ENCODE data around the gene KCNMA1. TPM values are rescaled to one million over a fixed set of nuclear protein-coding genes. Genes with fewer than 3 reads are reported as not detected.

Gene KCNMA1
- total RNA-seq, 1 experiment from 2014 or later, result 6.2 TPM

DNA sequence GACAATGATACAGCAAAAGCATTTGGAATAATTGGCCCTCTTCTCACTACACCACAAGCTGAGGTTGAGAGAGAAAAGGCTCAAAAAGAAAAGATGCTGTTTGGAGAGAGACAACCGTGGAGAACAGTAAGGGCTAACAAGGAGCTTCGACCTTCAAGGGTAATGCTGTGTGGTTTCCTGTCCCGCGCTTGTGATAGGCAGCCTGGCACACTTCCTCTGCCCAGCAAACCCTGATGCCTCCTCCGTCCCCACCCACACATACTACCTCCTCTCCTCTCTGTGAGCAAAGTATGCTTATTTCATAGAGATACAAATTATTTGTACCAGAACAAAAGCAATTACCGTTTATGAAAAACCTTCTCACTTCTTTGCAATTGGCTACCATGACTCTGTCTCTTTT, 755.4 kb downstream of the KCNMA1 start:
- in situ Hi-C loops (cut with HindIII; ENCODE audit: low pct_unique_long_range_greater_than_20kb, low sequenced_read_pairs), result no loop called here
- DNase-seq (ENCODE audit: low read depth), result no peak

DNA sequence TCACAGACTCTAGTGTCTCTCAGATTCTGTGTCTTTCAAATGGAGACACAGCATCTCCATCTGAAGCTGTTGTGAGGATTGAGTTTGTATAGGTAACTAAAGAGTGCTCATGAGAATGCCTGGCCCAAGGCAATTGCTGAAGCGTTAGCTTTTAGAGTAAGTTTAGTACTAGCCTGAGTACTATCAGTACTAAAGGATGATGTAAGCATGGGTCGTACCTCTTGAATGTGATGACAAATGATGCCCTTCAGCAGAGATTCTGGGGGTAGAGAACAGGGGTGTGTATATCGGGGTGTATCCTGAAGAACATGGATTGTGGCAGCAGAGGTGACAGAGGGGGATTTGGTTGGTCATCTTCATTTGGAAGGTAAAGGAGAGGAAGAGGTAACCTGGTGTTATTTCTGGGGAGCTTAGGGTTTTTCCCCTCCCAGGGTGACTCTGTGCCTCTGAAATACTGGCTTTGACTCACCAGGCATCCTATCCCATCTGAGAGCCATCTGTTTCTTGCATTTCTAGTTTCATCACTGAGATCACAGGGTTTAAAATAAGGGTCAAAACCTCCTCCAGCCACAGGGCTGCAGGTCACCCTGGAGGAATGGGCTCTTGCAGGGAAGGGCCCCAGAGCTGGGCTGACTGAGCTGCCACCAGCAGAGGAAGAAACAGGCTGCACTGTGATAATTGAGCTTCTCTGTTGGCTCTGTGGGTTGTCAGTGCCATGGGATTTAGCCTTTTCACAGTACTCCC, 756.0 kb downstream of the KCNMA1 start:
- in situ Hi-C loops (cut with HindIII; ENCODE audit: low pct_unique_long_range_greater_than_20kb, low sequenced_read_pairs), result no loop called here
- DNase-seq (ENCODE audit: low read depth), result no peak

DNA sequence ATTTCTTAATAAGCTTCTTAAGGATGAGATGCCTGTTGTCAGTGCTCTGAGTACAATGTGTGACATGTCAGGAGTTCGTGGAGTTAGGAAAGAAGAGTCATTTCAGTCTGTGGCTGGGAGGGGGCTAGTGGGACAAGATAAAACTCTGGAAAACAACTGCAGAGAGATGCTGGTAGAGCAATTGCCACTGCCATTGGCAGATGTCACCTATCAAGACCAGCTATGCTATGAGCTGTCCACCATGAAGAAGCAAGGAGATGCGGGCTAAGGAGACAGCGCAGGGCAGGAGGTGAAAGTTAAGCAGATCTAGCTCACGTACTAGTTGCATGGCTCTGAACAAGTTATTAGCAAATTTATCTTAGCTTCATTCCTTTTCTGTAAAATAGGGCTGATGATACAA, 756.7 kb downstream of the KCNMA1 start:
- in situ Hi-C loops (cut with HindIII; ENCODE audit: low pct_unique_long_range_greater_than_20kb, low sequenced_read_pairs), result no loop called here
- no peak for DNase-seq (ENCODE audit: low read depth)

GRCh38 chr10:76879116-76879913, 758.3 kb downstream of the KCNMA1 start:
- in situ Hi-C loops (cut with HindIII; ENCODE audit: low pct_unique_long_range_greater_than_20kb, low sequenced_read_pairs), result no loop called here
- DNase-seq (ENCODE audit: low read depth), result no peak

DNA sequence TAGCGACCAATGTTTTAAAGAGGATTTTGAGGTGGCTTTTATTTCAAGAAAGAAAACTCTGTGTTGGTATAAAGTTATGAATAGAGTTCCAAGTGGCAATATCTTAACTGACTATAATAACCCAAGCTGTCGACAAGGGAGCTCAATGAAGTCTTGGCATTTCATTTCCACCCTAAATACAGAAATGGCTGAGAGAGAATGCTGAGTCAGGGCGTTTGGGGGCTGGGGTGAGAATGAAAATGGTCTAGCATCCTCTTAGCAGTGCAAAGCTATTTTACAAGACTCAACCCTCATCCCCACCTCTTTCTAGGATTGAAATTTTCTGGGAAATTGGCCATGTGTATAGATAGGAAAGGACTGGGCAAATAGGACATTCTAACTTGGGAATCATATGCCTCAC, 759.1 kb downstream of the KCNMA1 start:
- DNase-seq (ENCODE audit: low read depth), result no peak
- in situ Hi-C loops (cut with HindIII; ENCODE audit: low pct_unique_long_range_greater_than_20kb, low sequenced_read_pairs), result no loop called here

DNA sequence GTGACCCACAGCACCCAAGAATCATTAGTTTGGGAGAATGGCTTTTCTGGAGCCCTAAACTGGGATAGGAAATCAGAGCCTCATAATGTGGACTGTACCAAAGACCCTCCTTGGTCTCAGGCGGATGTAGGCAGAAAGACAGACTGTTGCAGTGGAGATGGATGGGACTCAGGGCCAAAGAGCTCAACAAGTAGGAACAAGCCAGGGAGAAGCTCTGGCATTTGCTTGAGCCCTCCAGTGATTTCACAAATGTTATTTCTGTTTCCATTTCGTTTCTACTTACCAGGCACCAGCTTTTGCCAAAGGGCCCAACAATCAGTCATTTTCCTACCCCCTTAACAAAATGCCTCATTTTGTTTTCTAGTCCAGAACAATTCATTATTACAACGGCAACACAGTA, 762.7 kb downstream of the KCNMA1 start:
- in situ Hi-C loops (cut with HindIII; ENCODE audit: low pct_unique_long_range_greater_than_20kb, low sequenced_read_pairs), result no loop called here
- no peak for DNase-seq (ENCODE audit: low read depth)

GRCh38 chr10:76874176-76874575, 763.4 kb downstream of the KCNMA1 start:
- in situ Hi-C loops (cut with HindIII; ENCODE audit: low pct_unique_long_range_greater_than_20kb, low sequenced_read_pairs), result no loop called here
- DNase-seq (ENCODE audit: low read depth), result no peak

DNA sequence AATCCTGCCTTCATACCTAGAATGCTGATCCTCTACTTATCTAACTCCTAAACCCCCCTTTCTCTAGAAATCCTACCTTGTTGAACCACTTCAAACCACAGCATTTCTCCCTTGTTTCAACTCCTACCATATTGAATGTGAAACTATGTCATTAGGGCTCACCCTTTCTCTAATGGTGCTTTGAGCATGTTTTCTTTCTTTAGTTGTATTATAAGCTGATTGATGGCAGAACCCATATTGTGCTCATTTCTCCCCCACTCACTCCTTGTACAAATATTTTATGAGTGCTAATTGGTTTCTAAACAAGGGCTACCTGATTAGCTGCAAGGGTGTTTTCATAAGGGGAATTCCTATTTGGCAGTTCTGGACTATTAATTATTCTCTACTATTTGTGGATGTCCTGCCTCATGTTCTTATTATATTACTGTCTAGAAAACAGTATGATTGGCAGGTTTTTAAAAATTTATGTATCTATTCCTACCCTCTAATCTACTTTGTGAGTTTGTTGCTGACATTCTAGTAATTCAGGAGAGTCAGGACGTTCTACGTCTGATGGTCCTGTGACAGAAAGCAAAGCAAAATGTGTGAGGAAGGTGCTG, 765.8 kb downstream of the KCNMA1 start:
- in situ Hi-C loops (cut with HindIII; ENCODE audit: low pct_unique_long_range_greater_than_20kb, low sequenced_read_pairs), result no loop called here
- DNase-seq (ENCODE audit: low read depth), result no peak

- DNase-seq (ENCODE audit: low read depth), result no peak
- in situ Hi-C loops (cut with HindIII; ENCODE audit: low pct_unique_long_range_greater_than_20kb, low sequenced_read_pairs), result no loop called here
Measured at GRCh38 chr10:76869931-76870330, 767.7 kb downstream of the KCNMA1 start.

GRCh38 chr10:76868098-76868977, 769.3 kb downstream of the KCNMA1 start:
- no peak for DNase-seq (ENCODE audit: low read depth)
- in situ Hi-C loops (cut with HindIII; ENCODE audit: low pct_unique_long_range_greater_than_20kb, low sequenced_read_pairs), result no loop called here

GRCh38 chr10:76866841-76867586, 770.6 kb downstream of the KCNMA1 start:
- in situ Hi-C loops (cut with HindIII; ENCODE audit: low pct_unique_long_range_greater_than_20kb, low sequenced_read_pairs), result no loop called here
- no peak for DNase-seq (ENCODE audit: low read depth)

DNA sequence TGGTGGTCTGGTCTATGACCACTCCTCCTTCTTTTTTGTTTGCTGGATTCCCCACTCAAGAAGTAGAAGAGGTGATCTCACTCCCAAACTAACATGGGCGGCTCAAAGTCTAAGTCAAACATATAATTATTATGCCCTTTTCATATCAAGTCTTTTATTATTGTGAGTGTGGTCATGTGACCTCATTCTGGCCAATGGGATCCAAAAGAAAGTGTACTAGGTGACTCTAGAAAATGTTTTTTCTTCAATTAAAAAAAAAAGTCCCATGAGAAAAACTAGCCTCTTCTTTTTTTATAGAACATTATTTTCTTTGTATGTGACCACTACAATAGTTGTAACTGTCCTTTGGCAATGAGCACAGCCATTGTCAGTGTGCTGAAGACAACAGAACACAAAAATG, 772.7 kb downstream of the KCNMA1 start:
- DNase-seq (ENCODE audit: low read depth), result no peak
- in situ Hi-C loops (cut with HindIII; ENCODE audit: low pct_unique_long_range_greater_than_20kb, low sequenced_read_pairs), result no loop called here

DNA sequence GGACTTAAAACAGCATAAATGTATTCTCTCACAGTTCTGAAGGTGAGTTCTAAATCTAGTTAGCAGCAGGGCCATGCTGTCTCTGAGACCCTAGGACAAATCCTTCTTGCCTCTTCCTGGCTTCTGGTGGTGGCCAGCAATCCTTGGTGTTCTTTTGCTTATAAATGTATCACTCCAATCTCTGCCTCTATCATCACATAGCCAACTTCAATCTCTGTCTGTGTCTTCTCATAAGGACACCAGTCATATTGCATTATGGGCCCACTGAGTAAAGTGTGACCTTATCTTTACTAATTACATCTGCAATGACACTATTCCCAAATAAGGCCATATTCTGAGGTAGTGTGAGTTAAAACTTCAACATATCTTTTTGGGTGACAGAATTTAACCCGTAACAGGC, 778.9 kb downstream of the KCNMA1 start:
- in situ Hi-C loops (cut with HindIII; ENCODE audit: low pct_unique_long_range_greater_than_20kb, low sequenced_read_pairs), result no loop called here

DNA sequence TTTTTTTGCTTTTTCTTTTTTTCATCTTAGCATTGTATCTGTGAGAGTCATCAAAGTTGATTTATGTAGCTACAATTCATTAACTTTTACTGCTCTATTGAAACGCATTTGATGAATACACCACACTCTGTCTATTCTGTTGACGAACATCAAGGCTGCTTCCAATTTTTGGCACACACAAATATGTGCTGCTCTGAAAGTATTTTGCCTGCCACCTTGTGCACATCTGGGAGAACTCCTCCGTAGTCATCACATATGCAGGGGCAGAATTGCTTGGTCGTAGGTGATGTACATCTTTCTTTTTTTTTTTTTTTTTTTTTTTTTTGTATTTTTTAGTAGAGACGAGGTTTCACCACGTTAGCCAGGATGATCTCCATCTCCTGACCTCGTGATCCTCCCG, 796.8 kb downstream of the KCNMA1 start:
- DNase-seq (ENCODE audit: low read depth), result no peak
- in situ Hi-C loops (cut with HindIII; ENCODE audit: low pct_unique_long_range_greater_than_20kb, low sequenced_read_pairs), result no loop called here

More for the DNA sequence above, 778.9 kb downstream of the KCNMA1 start:
- DNase-seq (ENCODE audit: low read depth), result no peak

- in situ Hi-C loops (cut with HindIII; ENCODE audit: low pct_unique_long_range_greater_than_20kb, low sequenced_read_pairs), result no loop called here
- DNase-seq (ENCODE audit: low read depth), result no peak
Measured at GRCh38 chr10:76839276-76839675, 798.3 kb downstream of the KCNMA1 start.

- in situ Hi-C loops (cut with HindIII; ENCODE audit: low pct_unique_long_range_greater_than_20kb, low sequenced_read_pairs), result no loop called here
- no peak for DNase-seq (ENCODE audit: low read depth)
Measured at GRCh38 chr10:76830218-76830617, 807.4 kb downstream of the KCNMA1 start.

DNA sequence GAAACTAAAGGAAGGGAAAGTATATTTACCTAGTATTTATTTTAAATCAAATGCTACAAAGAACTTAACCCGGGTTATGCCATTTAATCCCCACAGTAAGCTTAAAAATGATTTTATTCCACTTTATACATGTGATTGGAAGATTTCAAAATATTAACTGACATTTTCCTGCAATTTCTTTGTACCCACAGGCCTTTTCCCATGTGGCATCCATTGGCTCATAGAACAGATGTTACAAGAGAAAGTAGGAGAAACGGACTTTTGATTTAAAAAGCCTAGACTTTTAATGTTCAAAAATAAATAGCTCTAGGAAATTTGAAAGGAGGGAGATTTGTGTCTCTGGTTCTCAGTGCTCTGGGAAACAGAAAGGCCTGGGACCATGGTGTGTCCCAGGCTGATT, 807.9 kb downstream of the KCNMA1 start:
- in situ Hi-C loops (cut with HindIII; ENCODE audit: low pct_unique_long_range_greater_than_20kb, low sequenced_read_pairs), result no loop called here
- DNase-seq (ENCODE audit: low read depth), result no peak
